IPS-NIHi11 (cell line): Measurements from ENCODE around the gene CANT1.
"Not testable (repeated sequence)": the region's sequence is repeated elsewhere in the genome, so short reads cannot be mapped to it uniquely, and the experiment has no call there.

Source experiments
- DNase-seq: peaks from one replicate; pipeline ENCODE4 v3.0.0; 2012; ENCODE audit warnings: mixed read lengths, low spot score

The CANT1 gene

GRCh38 chr17:78959803-78960202, 49.8 kb downstream of the CANT1 start:
- DNase-seq, result no peak

- no peak for DNase-seq
These were observed 50.9 kb downstream of the CANT1 start for GRCh38 chr17:78958641-78959127.

DNA sequence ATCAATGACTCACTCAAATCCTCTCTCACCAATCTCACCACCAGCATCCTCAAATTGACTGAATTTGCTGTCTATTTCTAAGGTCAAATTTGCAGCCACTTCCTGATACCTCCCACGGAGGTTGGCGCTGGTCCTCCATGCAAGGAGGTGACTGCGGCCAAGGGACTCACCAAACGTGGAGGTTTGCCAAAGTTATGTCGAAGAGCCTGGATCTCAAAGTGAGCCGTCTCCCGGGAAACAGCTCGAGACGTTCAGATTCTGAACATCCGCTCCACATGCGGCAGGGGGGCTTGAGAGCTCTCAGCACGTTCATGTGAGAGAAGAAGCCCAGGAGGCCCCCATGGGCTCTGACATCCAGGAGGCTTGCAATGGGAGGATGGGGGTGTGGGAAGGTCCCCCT, 52.4 kb downstream of the CANT1 start:
- no peak for DNase-seq

- DNase-seq, result no peak
These were observed 53.3 kb downstream of the CANT1 start for GRCh38 chr17:78956254-78956653.

GRCh38 chr17:78954684-78955083, 54.9 kb downstream of the CANT1 start:
- no peak for DNase-seq

GRCh38 chr17:78953356-78954350, 55.9 kb downstream of the CANT1 start:
- peak; percentile 51 for DNase-seq

GRCh38 chr17:78952706-78953105, 56.9 kb downstream of the CANT1 start:
- no peak for DNase-seq

- DNase-seq, result no peak
These were observed 57.5 kb downstream of the CANT1 start for GRCh38 chr17:78951967-78952551.

- DNase-seq, result no peak
These were observed 58.7 kb downstream of the CANT1 start for GRCh38 chr17:78950870-78951269.

DNA sequence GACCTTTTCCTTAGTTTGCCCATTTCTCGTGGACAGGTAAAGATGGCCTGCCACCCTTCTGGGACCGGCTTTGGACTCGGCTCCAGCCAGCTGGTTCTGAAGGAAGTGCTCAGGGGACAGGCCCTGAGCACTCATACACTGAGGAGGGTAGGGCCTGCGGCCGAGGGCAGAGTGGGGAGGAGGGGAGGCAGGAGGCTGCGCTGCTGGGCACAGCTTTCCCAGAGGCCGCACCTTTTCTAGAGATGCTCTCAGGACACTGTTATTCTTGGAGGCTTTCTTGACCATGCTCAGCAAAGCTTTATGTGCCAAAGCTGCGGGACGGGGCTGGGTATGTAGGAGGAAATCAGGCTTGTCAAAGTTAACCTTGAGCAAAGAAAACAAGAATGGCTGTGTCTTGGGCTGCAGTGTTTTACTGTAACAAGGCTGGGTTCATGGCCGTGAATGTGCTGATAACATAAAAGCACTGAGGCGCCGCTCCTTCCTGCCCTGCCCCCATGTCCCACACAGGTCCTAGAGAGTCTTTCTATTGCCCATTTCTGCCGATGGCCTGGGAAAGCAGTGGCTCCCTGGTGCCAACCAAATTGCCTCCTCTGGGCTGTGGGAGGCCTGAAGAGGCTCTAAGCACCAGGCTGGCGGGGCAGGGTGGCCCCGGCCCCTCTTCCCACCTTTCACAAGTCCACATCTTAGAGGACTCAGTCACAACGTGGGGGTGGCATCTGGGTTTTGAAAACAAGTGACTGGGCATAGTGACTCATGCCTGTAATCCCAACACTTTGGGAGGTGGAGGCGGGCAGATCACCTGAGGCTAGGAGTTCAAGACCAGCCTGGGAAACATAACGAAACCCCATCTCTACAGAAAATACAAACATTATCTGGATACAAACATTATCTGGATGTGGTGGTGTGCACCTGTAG, 62.1 kb downstream of the CANT1 start:
- no peak for DNase-seq

GRCh38 chr17:78946631-78947030, 62.9 kb downstream of the CANT1 start:
- DNase-seq, result no peak

GRCh38 chr17:78946131-78946530, 63.4 kb downstream of the CANT1 start:
- no peak for DNase-seq

DNA sequence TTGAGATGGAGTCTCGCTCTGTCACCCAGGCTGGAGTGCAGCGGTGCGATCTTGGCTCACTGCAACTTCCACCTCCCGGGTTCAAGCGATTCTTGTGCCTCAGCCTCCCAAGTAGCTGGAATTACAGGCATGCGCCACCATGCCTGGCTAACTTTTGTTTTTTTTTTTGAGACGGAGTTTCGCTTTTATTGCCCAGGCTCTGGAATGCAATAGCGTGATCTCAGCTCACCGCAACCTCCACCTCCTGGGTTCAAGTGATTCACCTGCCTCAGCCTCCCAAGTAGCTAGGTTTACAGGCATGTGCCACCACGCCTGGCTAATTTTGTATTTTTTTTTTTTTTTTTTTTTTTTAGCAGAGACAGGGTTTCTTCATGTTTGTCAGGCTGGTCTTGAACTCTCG, 64.1 kb downstream of the CANT1 start:
- not testable (repeated sequence) for DNase-seq

GRCh38 chr17:78944956-78945355, 64.6 kb downstream of the CANT1 start:
- DNase-seq, result no peak

- no peak for DNase-seq
These were observed 65.5 kb downstream of the CANT1 start for GRCh38 chr17:78944026-78944425.
